ENCODE data around the gene PNLDC1. TPM values are rescaled to one million over a fixed set of nuclear protein-coding genes. Genes with fewer than 3 reads are reported as not detected.

PNLDC1 gene
- total and polyA plus RNA-seq, 2 of the 4 experiments (the other 2 are of a cell fraction): not detected

- Histone ChIP-seq H3K27me3 (ENCODE audit: control insufficient read depth, insufficient read depth, low read length) (no peaks in the 10 kb centered on the region), H2AK5ac (ENCODE audit: low read depth, low read length) (no peak overlapping the region), H3K4me1 (ENCODE audit: control insufficient read depth, insufficient read depth, low read length) (no peaks in the 10 kb centered on the region), H3K9ac (ENCODE audit: low read depth, low read length) (no peak overlapping the region), H3K4me2 (ENCODE audit: low read depth, low read length) (no peak overlapping the region), H2BK120ac (ENCODE audit: low read depth, low read length) (no peak overlapping the region), H3K27ac (ENCODE audit: insufficient read depth, low read length) (no peak overlapping the region), H3K36me3 (ENCODE audit: control insufficient read depth, insufficient read depth, low read length) (peaks cover 45% of the 10 kb centered on the region), H4K8ac (ENCODE audit: low read depth in 2 of 2, low read length in 2 of 2) (no peak overlapping the region), H2AFZ (replicated peaks; ENCODE audit: low read length, poor library complexity) (no peak overlapping the region), H3K56ac (ENCODE audit: extremely low read depth, insufficient read depth, low read length) (no peak overlapping the region), H3K9me3 (ENCODE audit: control insufficient read depth, insufficient read depth, low read length) (no peaks in the 10 kb centered on the region), H2BK5ac (ENCODE audit: low read depth, low read length, poor library complexity, severe bottlenecking) (no peak overlapping the region), H3K14ac (replicated peaks; ENCODE audit: low read depth, low read length) (no peak overlapping the region), H4K20me1 (ENCODE audit: insufficient read depth, low read length) (peaks cover 9% of the 10 kb centered on the region), H4K5ac (ENCODE audit: low read depth, low read length) (no peak overlapping the region), H3K9me1 (ENCODE audit: insufficient read depth, low read length) (peaks cover 4% of the 10 kb centered on the region; the same call in 1 of the 2 replicates), H2BK15ac (ENCODE audit: low read depth, low read length) (no peak overlapping the region), H3K4me3 (ENCODE audit: insufficient read depth, low read depth, low read length) (no peak overlapping the region), H3K18ac (ENCODE audit: low read depth, low read length) (no peak overlapping the region), H2AK9ac (replicated peaks; ENCODE audit: low read depth, low read length, poor library complexity) (no peak overlapping the region), H4K91ac (ENCODE audit: insufficient read depth, low read depth, low read length) (no peak overlapping the region), H2BK20ac (ENCODE audit: low read depth, low read length) (no peak overlapping the region), H3K79me1 (ENCODE audit: low read depth in 1 of 2, low read length in 2 of 2) (peaks cover 22 to 32% of the 10 kb centered on the region in 2 experiments), H3K4ac (ENCODE audit: low read depth, low read length) (no peak overlapping the region), H3K23ac (ENCODE audit: low read depth, low read length) (no peak overlapping the region)
- TF ChIP-seq CHD1 (IDR thresholded peaks at IDR 0.05; ENCODE audit: low read depth, low read length) (no peak), BHLHE40 (IDR thresholded peaks at IDR 0.05; ENCODE audit: low read depth, low read length) (no peak), MAFK (IDR thresholded peaks at IDR 0.05; ENCODE audit: low read depth, low read length) (no peak), CEBPB (IDR thresholded peaks at IDR 0.05; ENCODE audit: low read depth, low read length) (no peak), POLR2A (IDR thresholded peaks at IDR 0.05; ENCODE audit: low read depth, low read length) (no peak), RFX5 (IDR thresholded peaks at IDR 0.05; ENCODE audit: low read depth, low read length) (no peak), FOS (IDR thresholded peaks at IDR 0.05; ENCODE audit: low read depth, low read length) (no peak), SMC3 (IDR thresholded peaks at IDR 0.05; ENCODE audit: low read depth, low read length) (no peak), RCOR1 (IDR thresholded peaks at IDR 0.05; ENCODE audit: insufficient replicate concordance, low read length) (no peak), NFE2L2 (IDR thresholded peaks at IDR 0.05; ENCODE audit: low read depth, low read length) (no peak), RAD21 (IDR thresholded peaks at IDR 0.05; ENCODE audit: low read length) (no peak), CTCF (conservative IDR thresholded peaks at IDR 0.05; ENCODE audit: low read depth, low read length) (no peak), ELK1 (IDR thresholded peaks at IDR 0.05; ENCODE audit: borderline replicate concordance, low read depth, low read length) (no peak), MAZ (IDR thresholded peaks at IDR 0.05; ENCODE audit: borderline replicate concordance, low read depth, low read length) (no peak), MXI1 (IDR thresholded peaks at IDR 0.05; ENCODE audit: borderline replicate concordance, low read depth, low read length) (no peak), USF2 (IDR thresholded peaks at IDR 0.05; ENCODE audit: low read depth, low read length) (no peak)
- in situ Hi-C loops (cut with MboI; ENCODE audit: low sequenced_read_pairs): no loop called here
- no TSS peak for BruUV-seq (replicated peaks)
- intact Hi-C loops (cut with micrococcal nuclease): no loop called here
- ATAC-seq (ENCODE audit: low read depth) (no peak), DNase-seq (no peak)
- dilution Hi-C loops (cut with HindIII; ENCODE audit: low sequenced_read_pairs, unreplicated experiment): no loop called here
- WGBS, 2 experiments (ENCODE audit: extremely low coverage in 2 of 2, insufficient read length in 1 of 2): no CpG with 5 or more reads among the region's 3 CpGs
- ChIA-PET POLR2A (ENCODE audit: unreplicated experiment) (no interaction called here), CTCF (interaction anchor here (1.1 kb wide), 1 partner anchor 12 kb away, joined by 4 read pairs; no protein-coding TSS in a partner anchor)
Observed at GRCh38 chr6:159751448-159751847, 48.6 kb upstream of the PNLDC1 start.
